ENCODE measurements around the gene MMP14. TPM values are rescaled to one million over a fixed set of nuclear protein-coding genes. Genes with fewer than 3 reads are reported as not detected.

Gene MMP14
- total and polyA plus RNA-seq, 2 of the 13 experiments (the other 11 are each of a cell fraction or from before 2014, with no cell fraction given): 5.2 to 9.8 TPM

- peak; percentile 99 for TF ChIP-seq ZNF280B (CRISPR knock-in tag; IDR thresholded peaks at IDR 0.05; ENCODE audit: borderline replicate concordance)
- TF ChIP-seq ZBTB42 (CRISPR knock-in tag; IDR thresholded peaks at IDR 0.05): peak; percentile 89; the same call in 1 of the 2 replicates
- peak; percentile 55; the same call in 1 of the 2 replicates for TF ChIP-seq GATA4 (IDR thresholded peaks at IDR 0.05; ENCODE audit: borderline replicate concordance, low read depth)
- TF ChIP-seq CBX1 (IDR thresholded peaks at IDR 0.05; ENCODE audit: low read depth): peak; percentile 68
- TF ChIP-seq CEBPB (IDR thresholded peaks at IDR 0.05; ENCODE audit: borderline replicate concordance, low read depth, low read length): no peak
- TF ChIP-seq MLLT10 (CRISPR knock-in tag; IDR thresholded peaks at IDR 0.05): no peak
- TF ChIP-seq, protein P1, sequence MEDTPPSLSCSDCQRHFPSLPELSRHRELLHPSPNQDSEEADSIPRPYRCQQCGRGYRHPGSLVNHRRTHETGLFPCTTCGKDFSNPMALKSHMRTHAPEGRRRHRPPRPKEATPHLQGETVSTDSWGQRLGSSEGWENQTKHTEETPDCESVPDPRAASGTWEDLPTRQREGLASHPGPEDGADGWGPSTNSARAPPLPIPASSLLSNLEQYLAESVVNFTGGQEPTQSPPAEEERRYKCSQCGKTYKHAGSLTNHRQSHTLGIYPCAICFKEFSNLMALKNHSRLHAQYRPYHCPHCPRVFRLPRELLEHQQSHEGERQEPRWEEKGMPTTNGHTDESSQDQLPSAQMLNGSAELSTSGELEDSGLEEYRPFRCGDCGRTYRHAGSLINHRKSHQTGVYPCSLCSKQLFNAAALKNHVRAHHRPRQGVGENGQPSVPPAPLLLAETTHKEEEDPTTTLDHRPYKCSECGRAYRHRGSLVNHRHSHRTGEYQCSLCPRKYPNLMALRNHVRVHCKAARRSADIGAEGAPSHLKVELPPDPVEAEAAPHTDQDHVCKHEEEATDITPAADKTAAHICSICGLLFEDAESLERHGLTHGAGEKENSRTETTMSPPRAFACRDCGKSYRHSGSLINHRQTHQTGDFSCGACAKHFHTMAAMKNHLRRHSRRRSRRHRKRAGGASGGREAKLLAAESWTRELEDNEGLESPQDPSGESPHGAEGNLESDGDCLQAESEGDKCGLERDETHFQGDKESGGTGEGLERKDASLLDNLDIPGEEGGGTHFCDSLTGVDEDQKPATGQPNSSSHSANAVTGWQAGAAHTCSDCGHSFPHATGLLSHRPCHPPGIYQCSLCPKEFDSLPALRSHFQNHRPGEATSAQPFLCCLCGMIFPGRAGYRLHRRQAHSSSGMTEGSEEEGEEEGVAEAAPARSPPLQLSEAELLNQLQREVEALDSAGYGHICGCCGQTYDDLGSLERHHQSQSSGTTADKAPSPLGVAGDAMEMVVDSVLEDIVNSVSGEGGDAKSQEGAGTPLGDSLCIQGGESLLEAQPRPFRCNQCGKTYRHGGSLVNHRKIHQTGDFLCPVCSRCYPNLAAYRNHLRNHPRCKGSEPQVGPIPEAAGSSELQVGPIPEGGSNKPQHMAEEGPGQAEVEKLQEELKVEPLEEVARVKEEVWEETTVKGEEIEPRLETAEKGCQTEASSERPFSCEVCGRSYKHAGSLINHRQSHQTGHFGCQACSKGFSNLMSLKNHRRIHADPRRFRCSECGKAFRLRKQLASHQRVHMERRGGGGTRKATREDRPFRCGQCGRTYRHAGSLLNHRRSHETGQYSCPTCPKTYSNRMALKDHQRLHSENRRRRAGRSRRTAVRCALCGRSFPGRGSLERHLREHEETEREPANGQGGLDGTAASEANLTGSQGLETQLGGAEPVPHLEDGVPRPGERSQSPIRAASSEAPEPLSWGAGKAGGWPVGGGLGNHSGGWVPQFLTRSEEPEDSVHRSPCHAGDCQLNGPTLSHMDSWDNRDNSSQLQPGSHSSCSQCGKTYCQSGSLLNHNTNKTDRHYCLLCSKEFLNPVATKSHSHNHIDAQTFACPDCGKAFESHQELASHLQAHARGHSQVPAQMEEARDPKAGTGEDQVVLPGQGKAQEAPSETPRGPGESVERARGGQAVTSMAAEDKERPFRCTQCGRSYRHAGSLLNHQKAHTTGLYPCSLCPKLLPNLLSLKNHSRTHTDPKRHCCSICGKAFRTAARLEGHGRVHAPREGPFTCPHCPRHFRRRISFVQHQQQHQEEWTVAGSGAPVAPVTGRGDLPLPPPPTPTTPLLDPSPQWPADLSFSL (CRISPR knock-in tag; IDR thresholded peaks at IDR 0.05): no peak
- TF ChIP-seq RBAK (CRISPR knock-in tag; IDR thresholded peaks at IDR 0.05): no peak
- TF ChIP-seq DNMT1 (CRISPR knock-in tag; IDR thresholded peaks at IDR 0.05): peak; percentile 75; the same call in 1 of the 2 replicates
- peak; percentile 87 for TF ChIP-seq ZBTB46 (CRISPR knock-in tag; IDR thresholded peaks at IDR 0.05; ENCODE audit: borderline replicate concordance)
- no peak for TF ChIP-seq EZH2 (conservative IDR thresholded peaks at IDR 0.05; ENCODE audit: low read depth, low read length)
- no peak for TF ChIP-seq ZBTB10 (CRISPR knock-in tag; IDR thresholded peaks at IDR 0.05; ENCODE audit: borderline replicate concordance)
- TF ChIP-seq, protein P2, sequence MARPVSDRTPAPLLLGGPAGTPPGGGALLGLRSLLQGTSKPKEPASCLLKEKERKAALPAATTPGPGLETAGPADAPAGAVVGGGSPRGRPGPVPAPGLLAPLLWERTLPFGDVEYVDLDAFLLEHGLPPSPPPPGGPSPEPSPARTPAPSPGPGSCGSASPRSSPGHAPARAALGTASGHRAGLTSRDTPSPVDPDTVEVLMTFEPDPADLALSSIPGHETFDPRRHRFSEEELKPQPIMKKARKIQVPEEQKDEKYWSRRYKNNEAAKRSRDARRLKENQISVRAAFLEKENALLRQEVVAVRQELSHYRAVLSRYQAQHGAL (CRISPR knock-in tag; IDR thresholded peaks at IDR 0.05; ENCODE audit: not compliant biosample characterization): peak; percentile 19
- TF ChIP-seq RFXAP (CRISPR knock-in tag; IDR thresholded peaks at IDR 0.05; ENCODE audit: borderline replicate concordance): peak; percentile 67; the same call in 1 of the 2 replicates
Measured at GRCh38 chr14:22852940-22853767, 16.8 kb downstream of the MMP14 start (continued).
